Measurements from ENCODE around the gene ARHGAP26.

The ARHGAP26 gene

GRCh38 chr5:142753116-142753631 lies 17.0 kb upstream of the ARHGAP26 start:
- DNase-seq (ENCODE audit: low spot score): no peak

- no peak for DNase-seq (ENCODE audit: low spot score)
Measured at GRCh38 chr5:142754031-142754430, 16.1 kb upstream of the ARHGAP26 start.

- no peak for DNase-seq (ENCODE audit: low spot score)
Measured at GRCh38 chr5:142756576-142756975, 13.6 kb upstream of the ARHGAP26 start.

GRCh38 chr5:142757564-142757963 lies 12.6 kb upstream of the ARHGAP26 start:
- no peak for DNase-seq (ENCODE audit: low spot score)

GRCh38 chr5:142758062-142758795 lies 11.9 kb upstream of the ARHGAP26 start:
- DNase-seq (ENCODE audit: low spot score): no peak

- no peak for DNase-seq (ENCODE audit: low spot score)
Measured at GRCh38 chr5:142758796-142759145, 11.4 kb upstream of the ARHGAP26 start.

- DNase-seq (ENCODE audit: low spot score): no peak
Measured at GRCh38 chr5:142763701-142764100, 6.5 kb upstream of the ARHGAP26 start.

- DNase-seq (ENCODE audit: low spot score): no peak
Measured at GRCh38 chr5:142767178-142767577, 3.0 kb upstream of the ARHGAP26 start.

- no peak for DNase-seq (ENCODE audit: low spot score)
Measured at GRCh38 chr5:142767911-142768310, 2.3 kb upstream of the ARHGAP26 start.

GRCh38 chr5:142769251-142769792 lies 855 bp upstream of the ARHGAP26 start:
- peak; percentile 23 for DNase-seq (ENCODE audit: low spot score)

- DNase-seq (ENCODE audit: low spot score): peak; percentile 45
Measured at GRCh38 chr5:142770650-142771609, 753 bp downstream of the ARHGAP26 start.

- DNase-seq (ENCODE audit: low spot score): no peak
Measured at GRCh38 chr5:142771666-142772065, 1.5 kb downstream of the ARHGAP26 start.

GRCh38 chr5:142772446-142773293 lies 2.5 kb downstream of the ARHGAP26 start:
- DNase-seq (ENCODE audit: low spot score): no peak

GRCh38 chr5:142777099-142777498 lies 6.9 kb downstream of the ARHGAP26 start:
- DNase-seq (ENCODE audit: low spot score): no peak

- DNase-seq (ENCODE audit: low spot score): no peak
Measured at GRCh38 chr5:142777850-142778249, 7.7 kb downstream of the ARHGAP26 start.

GRCh38 chr5:142779163-142779840 lies 9.1 kb downstream of the ARHGAP26 start:
- no peak for DNase-seq (ENCODE audit: low spot score)

- no peak for DNase-seq (ENCODE audit: low spot score)
Measured at GRCh38 chr5:142780871-142781270, 10.7 kb downstream of the ARHGAP26 start.

- DNase-seq (ENCODE audit: low spot score): no peak
Measured at GRCh38 chr5:142782976-142783530, 12.9 kb downstream of the ARHGAP26 start.

- DNase-seq (ENCODE audit: low spot score): peak; percentile 68
Measured at GRCh38 chr5:142783601-142784341, 13.6 kb downstream of the ARHGAP26 start.

- no peak for DNase-seq (ENCODE audit: low spot score)
Measured at GRCh38 chr5:142784401-142784955, 14.3 kb downstream of the ARHGAP26 start.
